ENCODE results near the gene EXOC3L2. TPM values are rescaled to one million over a fixed set of nuclear protein-coding genes. Genes with fewer than 3 reads are reported as not detected.

EXOC3L2 gene
- total and polyA plus RNA-seq, 2 donors (not counting 3 experiments of a cell fraction or from before 2014, with no cell fraction given): 0.66 to 1.8 TPM

GRCh38 chr19:45175515-45176345, 69.5 kb downstream of the EXOC3L2 start:
- H3K4me1 ChIP-seq (ENCODE audit: control insufficient read depth, extremely low read depth, insufficient read depth, low read length): peaks cover 30% of the 10 kb centered on the region
- no peaks in the 10 kb centered on the region for H3K36me3 ChIP-seq (ENCODE audit: control insufficient read depth in 2 of 2, extremely low read depth in 1 of 2, insufficient read depth in 2 of 2, low read length in 2 of 2)
- no peak overlapping the region for H2AFZ ChIP-seq (ENCODE audit: low read depth, low read length)
- peak; percentile 61 for FAIRE-seq
- no peaks in the 10 kb centered on the region for H3K9me1 ChIP-seq (replicated peaks; ENCODE audit: control insufficient read depth, extremely low read depth, insufficient read depth, low read length)
- ChIA-PET CTCF (no interaction called here), POLR2A (no interaction called here)
- no peaks in the 10 kb centered on the region for H4K20me1 ChIP-seq (replicated peaks; ENCODE audit: control insufficient read depth, extremely low read depth, insufficient read depth, low read length)
- no peak overlapping the region for H3K9ac ChIP-seq (replicated peaks; ENCODE audit: extremely low read depth, insufficient read depth, low read length)
- no peak overlapping the region for H3K4me3 ChIP-seq (replicated peaks in 1 of 3; ENCODE audit: insufficient read depth in 1 of 3, low read depth in 1 of 3, low read length in 3 of 3)
- no TSS peak for BruUV-seq (replicated peaks)
- H3K27me3 ChIP-seq (ENCODE audit: control insufficient read depth in 2 of 2, insufficient read depth in 2 of 2, low read length in 2 of 2): no peaks in the 10 kb centered on the region
- intact Hi-C loops (cut with micrococcal nuclease): no loop called here
- no peaks in the 10 kb centered on the region for H3K9me3 ChIP-seq (replicated peaks; ENCODE audit: control insufficient read depth, insufficient read depth, low read length)
- dilution Hi-C loops (cut with MboI; ENCODE audit: extremely low pct_ligation_motif_present, low sequenced_read_pairs): no loop called here
- peaks cover 7% of the 10 kb centered on the region for H3K79me2 ChIP-seq (ENCODE audit: control insufficient read depth, insufficient read depth, low read length)
- no peak for TF ChIP-seq CTCF (IDR thresholded peaks at IDR 0.05; ENCODE audit: extremely low read depth in 1 of 2, insufficient read depth in 1 of 2, low read depth in 1 of 2, low read length in 2 of 2)
- TF ChIP-seq MYC (IDR thresholded peaks at IDR 0.05; ENCODE audit: low read depth, low read length): no peak
- no peak for TF ChIP-seq POLR2AphosphoS5 (IDR thresholded peaks at IDR 0.05; ENCODE audit: insufficient read depth, low read depth, low read length)
- TF ChIP-seq JUN (IDR thresholded peaks at IDR 0.05; ENCODE audit: borderline replicate concordance, insufficient read depth, insufficient read length, low read depth): no peak
- no peak for TF ChIP-seq GATA2 (IDR thresholded peaks at IDR 0.05; ENCODE audit: insufficient read depth, insufficient read length, low read depth, low read length)
- TF ChIP-seq FOS (IDR thresholded peaks at IDR 0.05; ENCODE audit: borderline replicate concordance, insufficient read depth, low read length): no peak
- TF ChIP-seq EZH2 (IDR thresholded peaks at IDR 0.05; ENCODE audit: borderline replicate concordance, low read depth, low read length, severe bottlenecking): no peak
- no peak for DNase-seq (ENCODE audit: low read depth, low spot score)
- no peak overlapping the region for H3K4me2 ChIP-seq (ENCODE audit: insufficient read depth, low read length)
- H3K27ac ChIP-seq (ENCODE audit: insufficient read depth, low read depth, low read length): no peak overlapping the region
